ENCODE results near the gene ERICH6B. TPM values are rescaled to one million over a fixed set of nuclear protein-coding genes. Genes with fewer than 3 reads are reported as not detected.

The ERICH6B gene
- total RNA-seq, 4 donors from 2014 or later = not detected

DNA sequence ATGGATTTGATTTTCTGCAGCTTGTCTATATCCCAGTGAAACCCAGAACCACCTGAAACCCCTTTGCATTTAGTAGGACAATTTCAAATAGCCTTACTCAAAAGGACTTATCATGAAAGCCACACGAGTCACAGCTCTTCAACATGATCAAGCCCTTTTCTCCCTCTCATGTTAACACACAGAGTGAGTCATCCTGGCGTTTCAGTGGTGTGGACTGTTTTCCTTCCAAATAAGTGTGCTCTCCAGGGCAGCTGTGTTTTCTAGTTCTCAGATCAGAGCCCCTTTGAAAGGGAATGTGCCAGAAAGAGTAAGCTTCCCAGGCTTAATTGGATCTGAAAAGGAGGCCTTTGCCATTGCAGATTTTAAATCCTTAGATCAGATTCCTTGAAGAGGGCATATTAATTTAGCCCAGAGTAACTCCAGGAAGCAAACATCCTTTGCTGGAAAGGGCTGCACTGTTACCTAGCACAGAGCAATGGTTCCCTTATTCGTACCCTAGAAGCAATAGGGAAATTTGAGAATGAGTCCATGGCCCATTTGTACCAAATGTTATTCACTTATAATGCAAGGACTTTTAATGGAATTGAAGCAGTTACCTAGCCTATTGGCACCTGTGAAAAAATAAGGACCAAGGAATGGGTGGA is 51.3 kb downstream of the ERICH6B start:
- Histone ChIP-seq H3K9me3 (peaks cover 0 to 6% (median 0%) of the 10 kb centered on the region in 3 donors), H3K4me3 (no peak overlapping the region), H3K36me3 (no peaks in the 10 kb centered on the region), H3K27ac (no peak overlapping the region), H3K27me3 (no peaks in the 10 kb centered on the region), H3K4me1 (no peaks in the 10 kb centered on the region)
- WGBS, 2 donors (ENCODE audit: low coverage in 1 of 2) = 28 to 60% methylated on average over 2 to 3 of the region's 3 CpGs
- ATAC-seq = no peak
- TF ChIP-seq EP300 (IDR thresholded peaks at IDR 0.05) (no peak), POLR2A (IDR thresholded peaks at IDR 0.05) (no peak)

DNA sequence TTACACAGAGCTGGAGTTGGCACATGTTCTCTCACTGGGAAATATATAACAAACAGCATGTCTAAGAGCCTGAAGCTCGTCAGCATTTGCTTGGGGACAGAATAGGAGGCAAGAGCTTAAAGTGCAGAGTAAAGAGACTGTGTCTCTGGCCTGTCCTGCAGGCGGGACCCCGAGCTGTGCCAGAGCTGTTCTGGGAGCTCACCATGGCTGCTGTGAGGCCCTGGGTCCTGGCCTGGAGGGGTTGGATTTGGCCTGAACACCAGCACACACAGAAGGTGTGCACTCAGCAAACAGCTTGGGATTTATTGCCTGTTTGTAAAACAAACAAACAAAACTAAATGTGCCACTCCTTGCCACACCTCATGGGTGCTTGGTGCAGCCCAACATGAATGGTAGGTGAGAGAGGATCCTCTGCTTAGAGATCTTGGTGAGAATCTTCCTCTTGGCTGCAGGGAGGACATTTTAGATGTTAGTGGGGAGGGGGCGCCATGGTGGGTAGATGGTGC is 60.9 kb downstream of the ERICH6B start:
- no peaks in the 10 kb centered on the region for H3K36me3 ChIP-seq
- WGBS, 2 donors (ENCODE audit: low coverage in 1 of 2) = 82 to 100% methylated on average over 1 to 2 of the region's 4 CpGs
- peaks cover 4% of the 10 kb centered on the region for H3K27me3 ChIP-seq
- H3K4me3 ChIP-seq = no peak overlapping the region
- peaks cover 0 to 6% (median 0%) of the 10 kb centered on the region in 3 donors for H3K9me3 ChIP-seq
- TF ChIP-seq EP300 (IDR thresholded peaks at IDR 0.05) (no peak), POLR2A (IDR thresholded peaks at IDR 0.05) (no peak), POLR2AphosphoS5 (IDR thresholded peaks at IDR 0.05) (no peak)
- TF ChIP-seq, protein P1, sequence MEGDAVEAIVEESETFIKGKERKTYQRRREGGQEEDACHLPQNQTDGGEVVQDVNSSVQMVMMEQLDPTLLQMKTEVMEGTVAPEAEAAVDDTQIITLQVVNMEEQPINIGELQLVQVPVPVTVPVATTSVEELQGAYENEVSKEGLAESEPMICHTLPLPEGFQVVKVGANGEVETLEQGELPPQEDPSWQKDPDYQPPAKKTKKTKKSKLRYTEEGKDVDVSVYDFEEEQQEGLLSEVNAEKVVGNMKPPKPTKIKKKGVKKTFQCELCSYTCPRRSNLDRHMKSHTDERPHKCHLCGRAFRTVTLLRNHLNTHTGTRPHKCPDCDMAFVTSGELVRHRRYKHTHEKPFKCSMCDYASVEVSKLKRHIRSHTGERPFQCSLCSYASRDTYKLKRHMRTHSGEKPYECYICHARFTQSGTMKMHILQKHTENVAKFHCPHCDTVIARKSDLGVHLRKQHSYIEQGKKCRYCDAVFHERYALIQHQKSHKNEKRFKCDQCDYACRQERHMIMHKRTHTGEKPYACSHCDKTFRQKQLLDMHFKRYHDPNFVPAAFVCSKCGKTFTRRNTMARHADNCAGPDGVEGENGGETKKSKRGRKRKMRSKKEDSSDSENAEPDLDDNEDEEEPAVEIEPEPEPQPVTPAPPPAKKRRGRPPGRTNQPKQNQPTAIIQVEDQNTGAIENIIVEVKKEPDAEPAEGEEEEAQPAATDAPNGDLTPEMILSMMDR (IDR thresholded peaks at IDR 0.05) = no peak
- no peaks in the 10 kb centered on the region for H3K4me1 ChIP-seq
- ATAC-seq = no peak
- H3K27ac ChIP-seq = no peak overlapping the region

DNA sequence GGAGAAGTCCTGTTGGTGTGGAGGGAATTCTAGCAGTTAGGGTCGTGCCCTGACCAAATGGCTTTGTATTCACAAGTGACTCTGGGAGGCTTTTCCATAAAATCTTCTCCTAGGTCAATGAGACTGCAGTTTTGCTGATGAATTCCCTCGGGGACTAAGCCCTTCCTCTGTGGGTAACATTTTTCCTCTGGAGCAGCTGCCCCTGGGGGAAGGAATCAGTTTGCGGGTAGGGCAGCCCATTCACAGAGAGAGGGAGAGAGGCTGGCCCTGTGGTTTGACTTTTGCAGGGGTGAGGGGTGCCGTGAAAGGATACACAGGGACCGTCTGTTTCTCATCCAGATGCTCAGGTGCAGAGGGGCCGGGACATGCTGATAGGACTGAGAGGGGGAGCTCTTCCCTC is 67.3 kb downstream of the ERICH6B start:
- Histone ChIP-seq H3K4me1 (no peaks in the 10 kb centered on the region), H3K9me3 (no peaks in the 10 kb centered on the region), H3K27me3 (peaks cover 19% of the 10 kb centered on the region), H3K27ac (no peak overlapping the region), H3K4me3 (no peak overlapping the region), H3K36me3 (no peaks in the 10 kb centered on the region)
- TF ChIP-seq POLR2A (IDR thresholded peaks at IDR 0.05) = no peak
- TF ChIP-seq POLR2AphosphoS5 (IDR thresholded peaks at IDR 0.05) = no peak
- WGBS, 2 donors (ENCODE audit: low coverage in 1 of 2) = 20 to 61% methylated on average over 1 to 3 of the region's 6 CpGs
- ATAC-seq = no peak

DNA sequence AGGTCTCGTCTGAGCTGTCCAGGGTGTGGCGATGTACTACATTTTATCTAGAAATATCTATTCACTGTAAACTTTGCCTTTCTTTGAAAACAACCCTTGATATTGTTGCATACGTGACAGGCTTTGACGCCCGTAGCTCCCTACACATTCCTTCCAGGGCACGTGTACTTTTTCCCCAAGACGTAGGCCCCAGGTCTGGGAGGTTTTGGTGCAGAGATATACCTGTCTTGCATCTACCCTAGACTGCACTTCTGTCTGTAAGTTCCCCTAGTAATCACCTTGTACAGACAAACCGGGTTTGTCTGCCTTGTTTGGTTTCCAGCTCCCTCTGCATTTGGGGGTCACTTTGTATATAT is 69.2 kb downstream of the ERICH6B start:
- Histone ChIP-seq H3K4me3 (no peak overlapping the region), H3K36me3 (no peaks in the 10 kb centered on the region), H3K27me3 (peaks cover 19% of the 10 kb centered on the region), H3K4me1 (no peaks in the 10 kb centered on the region), H3K27ac (no peak overlapping the region), H3K9me3 (no peaks in the 10 kb centered on the region)
- ATAC-seq = no peak
- TF ChIP-seq, protein P1 (IDR thresholded peaks at IDR 0.05) = no peak
- TF ChIP-seq POLR2AphosphoS5 (IDR thresholded peaks at IDR 0.05) = no peak
- WGBS, 2 donors (ENCODE audit: low coverage in 1 of 2) = 82 to 85% methylated on average over 8 of the region's 8 CpGs

DNA sequence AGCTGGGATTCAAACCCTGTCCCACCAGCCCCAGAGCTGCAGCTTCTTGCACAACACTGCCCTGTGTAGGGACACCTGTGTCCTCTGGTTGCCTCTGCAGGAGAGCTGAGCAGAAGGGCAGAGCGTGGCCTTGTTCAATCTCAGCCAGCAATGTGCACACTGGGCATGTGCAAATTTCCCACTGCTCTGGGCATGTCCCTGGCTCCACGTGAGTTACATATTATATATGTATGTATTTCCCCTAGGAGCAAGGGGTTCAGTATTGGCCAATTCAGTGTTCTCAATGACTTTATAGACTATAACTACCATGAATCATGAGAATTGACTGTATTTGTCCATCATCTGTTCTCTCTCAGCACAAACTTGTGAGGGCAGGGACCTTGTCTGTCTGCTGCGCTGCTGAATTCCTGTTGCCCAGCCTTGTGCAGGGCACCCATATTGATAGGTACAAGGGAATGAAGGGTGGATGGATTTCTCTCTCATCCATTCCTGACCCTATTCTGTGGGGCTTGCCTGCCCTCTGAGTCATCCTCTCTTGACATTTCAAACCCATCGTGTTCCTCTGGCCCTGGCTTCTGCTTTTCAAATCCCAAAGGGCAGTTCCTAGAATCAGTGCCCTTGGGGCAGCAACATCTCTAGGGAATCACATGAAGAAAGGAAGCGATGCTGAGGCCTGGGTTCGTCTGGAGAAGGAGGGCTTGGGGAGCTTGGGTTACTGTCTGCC is 69.7 kb downstream of the ERICH6B start:
- Histone ChIP-seq H3K9me3 (no peaks in the 10 kb centered on the region), H3K27ac (no peak overlapping the region), H3K4me1 (no peaks in the 10 kb centered on the region), H3K36me3 (no peaks in the 10 kb centered on the region), H3K27me3 (peaks cover 19% of the 10 kb centered on the region), H3K4me3 (no peak overlapping the region)
- ATAC-seq = no peak
- WGBS, 2 donors (ENCODE audit: low coverage in 1 of 2) = 72 to 87% methylated on average over 2 to 5 of the region's 6 CpGs
- TF ChIP-seq EP300 (IDR thresholded peaks at IDR 0.05) (no peak), POLR2AphosphoS5 (IDR thresholded peaks at IDR 0.05) (no peak), POLR2A (IDR thresholded peaks at IDR 0.05) (no peak)
- TF ChIP-seq, protein P1 (IDR thresholded peaks at IDR 0.05) = no peak

DNA sequence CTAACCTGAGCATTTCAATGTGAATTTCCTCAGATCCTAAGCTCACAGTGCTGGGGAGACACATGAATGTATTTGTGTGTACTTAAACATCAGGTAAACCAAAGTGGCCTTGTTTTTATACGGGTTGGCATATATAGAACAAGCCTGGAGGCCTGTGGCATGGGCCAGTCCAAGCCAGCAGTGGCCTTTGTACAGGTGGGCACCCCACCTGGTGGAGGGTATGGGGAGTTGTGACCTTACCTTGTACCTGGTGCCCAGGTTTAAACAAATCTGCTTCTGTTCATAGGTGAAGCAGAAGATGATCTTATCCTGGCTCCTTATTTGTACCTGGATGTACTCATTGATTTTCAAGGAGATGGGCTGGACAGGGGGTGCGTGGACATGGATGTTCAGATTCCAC is 71.0 kb downstream of the ERICH6B start:
- Histone ChIP-seq H3K27me3 (peaks cover 15% of the 10 kb centered on the region), H3K27ac (no peak overlapping the region), H3K9me3 (no peaks in the 10 kb centered on the region), H3K4me3 (no peak overlapping the region), H3K36me3 (no peaks in the 10 kb centered on the region), H3K4me1 (no peaks in the 10 kb centered on the region)
- TF ChIP-seq EP300 (IDR thresholded peaks at IDR 0.05) (no peak), POLR2A (IDR thresholded peaks at IDR 0.05) (no peak), POLR2AphosphoS5 (IDR thresholded peaks at IDR 0.05) (no peak)
- TF ChIP-seq, protein P1 (IDR thresholded peaks at IDR 0.05) = no peak
- no peak for ATAC-seq
- 92% methylated on average over 2 of the region's 2 CpGs; no CpG with 5 or more reads in 1 of the 2 donors for WGBS, 2 donors (ENCODE audit: low coverage in 1 of 2)

Data from gastroesophageal sphincter (tissue), 4 donors.